Liver (tissue), 3 donors: ENCODE data around the gene CEACAM19.

Source experiments
- FOXA1 ChIP-seq: IDR thresholded peaks from 2 replicates; pipeline ENCODE4 v1.6.1; 2016; ENCODE audit warnings: antibody characterized with exemption
- RAD21 ChIP-seq, 2 donors: IDR thresholded peaks; 2 replicates each; pipeline ENCODE4 v1.6.1; 2016; ENCODE audit warnings: antibody characterized with exemption in 2 of 2, mild to moderate bottlenecking in 2 of 2
- TF ChIP-seq, protein P1 (sequence below): fragments of 150-350 bp; IDR thresholded peaks from 2 replicates; pipeline ENCODE4 v1.5.1; 2017; ENCODE audit warnings: improper control_type of control experiment, low read depth, low read length; ENCODE audit not compliant: missing input control
- donor health status: healthy.
- donor health status: healthy.

DNA sequence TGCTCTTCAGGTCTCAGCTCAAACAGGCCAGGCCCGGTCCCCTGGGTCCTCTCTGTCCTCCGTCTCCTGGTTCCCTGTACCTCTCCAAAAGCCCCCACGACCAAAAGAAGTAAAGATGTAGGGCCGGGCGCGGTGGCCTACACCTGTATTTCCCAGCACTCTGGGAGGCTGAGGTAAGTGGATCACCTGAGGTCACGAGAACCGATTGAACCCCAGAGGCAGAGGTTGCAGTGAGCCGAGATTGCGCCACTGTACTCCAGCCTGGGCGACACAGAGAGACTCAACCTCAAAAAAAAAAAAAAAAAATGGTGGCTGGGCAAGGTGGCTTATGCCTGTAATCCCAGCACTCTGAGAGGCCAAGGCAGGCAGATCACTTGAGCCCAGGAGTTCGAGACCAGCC lies 55.2 kb downstream of the CEACAM19 start:
- TF ChIP-seq FOXA1, result no peak
- TF ChIP-seq, protein P1, sequence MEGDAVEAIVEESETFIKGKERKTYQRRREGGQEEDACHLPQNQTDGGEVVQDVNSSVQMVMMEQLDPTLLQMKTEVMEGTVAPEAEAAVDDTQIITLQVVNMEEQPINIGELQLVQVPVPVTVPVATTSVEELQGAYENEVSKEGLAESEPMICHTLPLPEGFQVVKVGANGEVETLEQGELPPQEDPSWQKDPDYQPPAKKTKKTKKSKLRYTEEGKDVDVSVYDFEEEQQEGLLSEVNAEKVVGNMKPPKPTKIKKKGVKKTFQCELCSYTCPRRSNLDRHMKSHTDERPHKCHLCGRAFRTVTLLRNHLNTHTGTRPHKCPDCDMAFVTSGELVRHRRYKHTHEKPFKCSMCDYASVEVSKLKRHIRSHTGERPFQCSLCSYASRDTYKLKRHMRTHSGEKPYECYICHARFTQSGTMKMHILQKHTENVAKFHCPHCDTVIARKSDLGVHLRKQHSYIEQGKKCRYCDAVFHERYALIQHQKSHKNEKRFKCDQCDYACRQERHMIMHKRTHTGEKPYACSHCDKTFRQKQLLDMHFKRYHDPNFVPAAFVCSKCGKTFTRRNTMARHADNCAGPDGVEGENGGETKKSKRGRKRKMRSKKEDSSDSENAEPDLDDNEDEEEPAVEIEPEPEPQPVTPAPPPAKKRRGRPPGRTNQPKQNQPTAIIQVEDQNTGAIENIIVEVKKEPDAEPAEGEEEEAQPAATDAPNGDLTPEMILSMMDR, result no peak
- peak; percentile 7 to 51 for TF ChIP-seq RAD21 (IDR thresholded peaks at IDR 0.05)
